Hippocampal formation (tissue), 2 donors: ENCODE measurements around the gene POM121L12.

Experiments
- DNase-seq, 2 donors: peaks; one replicate each; lab custom pipeline; 2025; lab: John Stamatoyannopoulos, UW

POM121L12 gene

DNA sequence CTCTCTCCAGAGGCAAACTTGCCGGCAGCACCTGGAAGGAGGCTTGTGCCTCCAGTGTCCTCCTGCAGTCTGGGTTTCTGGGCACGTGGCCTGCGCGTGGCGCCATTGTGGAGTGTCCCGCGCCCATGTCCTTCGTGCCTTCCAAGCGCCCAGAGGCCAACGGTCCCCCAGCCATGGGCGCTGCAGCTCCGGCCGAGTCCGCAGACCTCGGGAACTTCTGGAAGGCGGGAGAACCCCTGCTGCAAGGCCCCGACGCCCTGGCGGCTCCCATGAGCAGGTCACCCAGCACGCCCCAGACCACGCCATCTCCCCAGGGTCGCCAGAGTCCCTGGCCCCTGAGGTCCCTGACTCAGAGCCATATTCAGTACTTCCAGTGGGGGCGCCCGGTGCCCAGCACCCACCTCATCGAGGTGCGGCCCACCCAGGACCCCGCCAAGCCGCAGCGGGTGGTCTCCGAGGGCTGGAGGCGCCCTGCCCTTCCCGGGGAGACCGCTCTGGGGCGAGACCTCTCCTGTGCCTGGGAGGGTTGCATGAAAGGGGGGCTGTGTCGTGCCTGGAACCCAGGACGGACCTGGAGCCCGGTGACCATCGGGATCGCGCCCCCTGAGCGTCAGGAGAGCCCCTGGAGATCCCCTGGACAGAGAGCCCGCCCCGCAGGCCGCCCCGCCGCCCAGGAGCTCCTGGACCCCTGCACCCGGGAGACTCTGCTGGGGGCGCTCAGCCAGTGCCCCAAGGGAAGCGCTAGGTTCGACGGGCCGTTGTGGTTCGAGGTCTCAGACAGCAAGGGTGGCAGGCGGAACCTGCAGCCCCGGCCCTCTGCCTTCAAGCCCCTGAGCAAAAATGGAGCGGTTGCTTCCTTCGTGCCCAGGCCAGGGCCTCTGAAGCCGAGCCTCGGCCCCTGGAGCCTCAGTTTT, at the start of gene POM121L12:
TSS of gene POM121L12 (plus strand) at position 135 of the 914 bp plus-strand sequence. CDS start at position 174, 39 bp downstream.
- DNase-seq = no peak

DNA sequence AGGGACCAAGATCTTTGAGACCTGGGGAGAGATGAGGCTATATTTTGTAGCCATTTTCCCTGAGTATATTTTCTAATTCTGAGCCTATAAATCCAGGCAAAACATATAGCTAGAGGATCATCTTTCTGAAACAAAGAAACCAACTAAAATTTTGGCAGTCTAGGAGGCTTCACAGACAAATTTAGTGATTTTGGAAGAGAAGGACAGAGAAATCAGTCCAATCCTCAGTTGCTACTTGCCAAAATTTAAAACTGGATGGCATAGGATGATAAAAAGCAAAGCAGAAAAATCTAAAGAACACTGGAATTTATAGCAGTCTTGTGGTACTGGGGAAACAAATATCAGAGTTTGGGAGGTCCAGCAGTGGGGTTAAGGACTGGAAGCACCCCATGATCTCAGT, 43.4 kb upstream of the POM121L12 start:
- DNase-seq = peak in 1 of 2 donors; percentile 2

DNA sequence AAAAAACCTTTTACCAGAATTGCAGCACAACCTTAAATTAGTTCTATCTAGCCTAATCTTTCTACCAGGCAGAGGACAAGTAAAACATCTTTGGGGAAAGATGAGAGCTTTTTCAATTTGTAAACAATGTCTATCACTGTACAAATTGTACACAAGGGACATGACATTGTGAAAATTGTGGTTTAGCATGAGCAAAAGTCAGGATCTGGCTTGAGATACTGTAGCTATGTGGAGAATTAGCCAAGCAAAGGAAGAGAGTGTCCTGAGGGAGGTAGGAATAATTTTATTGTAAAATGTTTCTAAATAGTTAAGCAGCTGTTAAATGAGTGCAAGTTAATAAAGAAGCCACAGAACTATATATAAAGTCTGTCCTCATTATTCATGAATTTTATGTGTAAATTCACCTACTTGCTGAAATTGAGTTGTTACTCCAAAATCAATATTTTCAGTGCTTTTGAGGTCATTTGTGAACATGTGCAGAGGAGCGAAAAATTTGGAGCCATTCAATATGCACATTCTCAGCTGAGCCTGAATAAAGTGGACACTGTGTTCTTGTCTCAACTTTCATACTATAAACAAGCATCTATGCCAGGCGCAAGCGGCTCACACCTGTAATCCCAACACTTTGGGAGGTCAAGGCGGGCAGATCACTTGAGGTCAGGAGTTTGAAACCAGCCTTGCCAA, 42.8 kb upstream of the POM121L12 start:
- DNase-seq = no peak

DNA sequence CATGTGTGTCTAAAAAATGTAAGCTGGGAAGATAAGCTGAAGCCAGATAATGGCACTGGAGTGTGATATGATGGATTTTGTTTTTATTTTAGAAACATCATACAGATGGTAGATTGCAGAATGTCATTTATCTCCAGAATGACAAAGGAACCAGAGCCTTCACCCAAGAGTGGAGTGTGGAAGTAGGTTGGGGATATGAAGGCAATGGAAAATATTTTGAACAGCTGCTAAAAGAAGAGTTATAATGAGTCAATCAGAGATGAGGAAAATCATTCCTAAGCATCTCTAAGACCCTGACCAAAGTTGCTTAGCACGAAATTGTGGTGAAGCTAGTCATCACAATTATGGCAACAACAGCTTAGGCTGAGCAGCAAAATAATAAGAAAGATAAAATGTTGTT, 39.8 kb upstream of the POM121L12 start:
- no peak for DNase-seq

DNA sequence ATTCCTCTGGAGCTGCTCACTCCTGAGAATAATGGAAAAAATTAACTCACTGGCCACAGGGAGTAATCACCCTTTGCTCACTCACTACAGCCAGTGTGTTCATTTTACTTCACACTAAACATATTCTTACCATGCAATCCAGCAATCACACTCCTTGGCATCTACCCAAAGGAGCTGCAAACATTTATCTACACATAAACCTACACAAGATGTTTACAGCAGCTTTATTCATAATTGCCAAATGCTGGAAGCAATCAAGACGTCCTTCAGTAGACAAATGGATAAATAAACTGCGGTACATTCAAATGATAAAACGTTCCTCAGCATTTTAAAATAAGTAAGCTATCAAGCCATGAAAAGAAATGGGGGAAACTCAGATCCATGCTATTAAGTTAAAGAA, 34.2 kb upstream of the POM121L12 start:
- no peak for DNase-seq

DNA sequence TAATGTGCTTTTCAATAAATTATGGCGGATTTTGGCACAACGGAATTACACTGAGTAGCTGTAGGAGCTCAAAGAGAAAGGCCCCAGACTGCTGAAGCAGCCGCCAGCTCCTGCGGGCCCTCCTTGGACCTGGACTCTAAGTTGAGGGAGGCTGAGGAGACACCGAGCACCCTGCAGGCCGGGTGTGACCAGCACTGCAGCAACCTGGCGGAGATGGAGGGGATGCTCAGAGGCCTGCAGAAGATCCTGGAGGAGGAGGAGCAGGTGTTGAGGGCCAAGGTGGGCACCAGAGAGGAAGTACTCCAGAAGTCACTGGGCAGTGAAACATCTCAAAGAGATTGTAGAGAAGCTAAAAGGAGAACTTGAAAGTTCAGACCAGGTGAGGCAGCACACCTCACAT, 33.0 kb upstream of the POM121L12 start:
- DNase-seq = no peak

DNA sequence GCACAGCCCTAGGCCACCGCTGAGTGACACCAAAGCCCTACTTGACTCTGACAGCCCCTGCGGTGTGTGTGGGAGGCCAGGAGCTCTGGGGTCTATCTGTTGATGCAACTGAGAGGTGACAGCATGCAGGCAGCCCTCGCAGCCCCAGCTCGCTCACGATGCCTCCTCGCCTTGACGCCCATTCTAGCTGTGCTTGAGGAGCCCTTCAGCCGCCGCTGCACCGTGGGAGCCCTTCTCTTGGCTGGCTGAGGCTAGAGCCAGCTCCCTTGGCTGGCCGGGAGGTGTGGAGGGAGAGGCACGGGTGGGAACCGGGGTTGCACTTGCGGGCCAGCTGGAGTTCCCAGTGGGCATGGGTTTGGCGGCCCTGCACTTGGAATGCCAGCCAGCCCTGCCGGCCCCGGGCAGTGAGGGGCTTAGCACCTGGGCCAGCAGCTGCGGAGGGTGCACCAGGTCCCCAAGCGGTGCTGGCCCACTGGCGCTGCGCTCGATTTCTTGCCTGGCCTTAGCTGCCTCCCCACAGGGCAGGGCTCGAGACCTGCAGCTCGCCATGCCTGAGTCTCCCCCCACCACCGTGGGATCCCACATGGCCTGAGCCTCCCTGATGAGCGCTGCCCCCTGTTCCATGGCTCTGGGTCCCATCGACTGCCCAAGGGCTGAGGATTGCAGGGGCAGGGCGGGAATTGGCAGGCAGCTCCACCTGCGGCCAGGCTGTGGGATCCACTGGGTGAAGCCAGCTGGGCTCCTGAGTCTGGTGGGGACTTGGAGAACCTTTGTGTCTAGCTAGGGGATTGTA, 31.6 kb upstream of the POM121L12 start:
- no peak for DNase-seq

DNA sequence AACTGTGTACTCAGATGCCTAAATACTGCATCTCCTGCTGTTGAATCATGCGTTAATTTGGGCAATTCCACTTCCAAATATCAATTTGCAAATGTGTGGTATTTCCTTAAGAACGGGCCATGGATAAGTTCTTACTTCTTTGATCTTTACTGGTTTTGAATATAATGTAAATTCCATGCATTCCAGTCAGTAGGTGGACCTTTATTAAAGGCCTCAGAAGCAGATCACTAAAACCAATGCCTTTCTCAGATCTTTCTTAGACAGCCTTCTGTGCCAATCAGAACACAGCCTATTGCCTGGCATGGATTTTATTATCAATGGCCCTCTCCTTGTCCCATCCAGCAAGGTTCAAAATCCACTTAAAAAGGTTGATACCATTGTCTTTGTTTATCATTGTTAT, 21.5 kb upstream of the POM121L12 start:
- no peak for DNase-seq

GRCh38 chr7:53015463-53015862, 20.0 kb upstream of the POM121L12 start:
- no peak for DNase-seq

DNA sequence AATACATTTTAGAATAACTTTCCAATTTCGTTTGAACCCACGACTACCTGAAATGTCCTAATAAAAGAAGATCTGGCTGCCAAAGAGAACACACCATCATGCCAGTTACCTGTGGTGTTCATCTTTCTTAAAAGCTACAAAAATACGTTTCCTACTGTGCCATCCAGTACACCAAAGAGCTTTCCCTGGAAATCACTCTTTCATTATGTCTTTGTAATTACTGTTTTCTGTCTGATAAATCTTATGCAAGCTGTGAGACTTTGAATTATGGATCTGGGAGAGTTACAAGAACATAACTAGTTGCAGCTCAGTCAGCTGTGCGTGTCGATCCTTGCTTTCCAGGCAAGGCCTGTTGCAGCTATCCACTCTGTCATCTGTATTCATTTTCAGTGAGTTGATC, 12.5 kb upstream of the POM121L12 start:
- DNase-seq = no peak

GRCh38 chr7:53048638-53049037, 13.2 kb downstream of the POM121L12 start:
- no peak for DNase-seq

- no peak for DNase-seq
Observed at GRCh38 chr7:53050433-53050832, 15.0 kb downstream of the POM121L12 start.

DNA sequence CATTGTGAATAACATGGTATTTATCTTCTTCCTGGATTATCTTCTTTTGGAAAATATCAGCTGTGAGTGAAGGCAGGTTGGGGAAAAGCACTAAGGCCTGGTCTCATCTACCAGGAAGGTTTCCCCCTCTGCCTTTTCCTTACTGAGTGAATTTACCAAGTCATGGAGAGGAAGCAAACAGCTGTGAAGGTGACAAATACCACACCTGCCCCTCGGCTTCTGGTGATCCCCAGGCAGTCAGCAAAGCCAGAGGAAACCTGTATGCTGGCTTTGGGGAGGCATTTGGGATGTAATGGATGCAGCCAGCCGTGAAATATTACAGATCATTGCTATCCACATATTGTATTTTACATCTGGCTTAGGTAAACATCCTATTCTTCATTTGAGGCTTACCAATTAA, 24.2 kb downstream of the POM121L12 start:
- no peak for DNase-seq

GRCh38 chr7:53060066-53060465, 24.6 kb downstream of the POM121L12 start:
- DNase-seq = no peak

DNA sequence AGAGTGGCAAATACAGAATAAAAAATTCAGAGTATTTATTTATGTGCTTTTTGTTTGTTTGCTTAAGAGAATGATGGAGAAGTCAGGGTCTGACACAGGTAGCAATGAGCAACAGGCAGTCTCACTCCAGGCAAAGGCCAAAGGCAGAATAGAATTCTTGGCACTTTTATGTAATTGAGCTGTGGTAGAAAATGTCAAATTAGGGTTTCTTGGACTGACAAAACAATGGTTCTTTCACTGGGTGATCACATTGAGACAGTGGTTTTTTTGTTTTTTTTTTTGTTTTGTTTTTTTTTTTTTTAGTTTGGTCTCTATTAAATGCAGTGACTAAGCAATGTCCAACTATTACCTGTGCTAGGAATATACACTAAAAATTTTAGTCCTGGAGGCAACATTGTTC, 27.4 kb downstream of the POM121L12 start:
- peak in 1 of 2 donors; percentile 31 for DNase-seq

GRCh38 chr7:53068673-53069072, 33.2 kb downstream of the POM121L12 start:
- DNase-seq = no peak

DNA sequence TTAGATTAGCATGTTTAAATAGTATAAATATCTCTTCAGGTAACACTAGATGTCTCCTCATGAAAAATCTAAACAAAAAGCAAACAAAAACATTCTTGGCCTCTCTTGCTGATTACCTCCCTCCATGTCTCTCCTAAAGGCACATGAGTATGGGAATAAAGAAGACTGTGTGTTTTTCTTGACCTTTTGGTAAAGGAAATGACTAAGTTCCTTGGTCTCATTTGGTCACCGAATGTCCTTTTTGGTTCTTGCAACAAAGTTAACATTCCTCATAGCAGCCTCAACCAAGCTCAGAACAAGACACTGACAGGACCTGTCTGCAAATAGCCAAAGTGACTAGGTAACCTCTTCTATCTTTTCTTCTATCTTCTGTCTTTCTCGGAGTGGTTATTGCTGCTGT, 35.5 kb downstream of the POM121L12 start:
- no peak for DNase-seq
